GM21717 (cell line): Measurements from ENCODE around the gene DDRGK1.
A peak's percentile ranks its signal among the peaks of the same experiment; 100 is the strongest.
"Not testable (repeated sequence)": the region's sequence is repeated elsewhere in the genome, so short reads cannot be mapped to it uniquely, and the experiment has no call there.

Experiments used
- ATAC-seq: cut with Tn5 transposase; IDR thresholded peaks from one replicate; pipeline ENCODE4 v1.9.1; 2021; ENCODE audit warnings: mild to moderate bottlenecking, moderate library complexity; ENCODE audit not compliant: unreplicated experiment

Gene DDRGK1

DNA sequence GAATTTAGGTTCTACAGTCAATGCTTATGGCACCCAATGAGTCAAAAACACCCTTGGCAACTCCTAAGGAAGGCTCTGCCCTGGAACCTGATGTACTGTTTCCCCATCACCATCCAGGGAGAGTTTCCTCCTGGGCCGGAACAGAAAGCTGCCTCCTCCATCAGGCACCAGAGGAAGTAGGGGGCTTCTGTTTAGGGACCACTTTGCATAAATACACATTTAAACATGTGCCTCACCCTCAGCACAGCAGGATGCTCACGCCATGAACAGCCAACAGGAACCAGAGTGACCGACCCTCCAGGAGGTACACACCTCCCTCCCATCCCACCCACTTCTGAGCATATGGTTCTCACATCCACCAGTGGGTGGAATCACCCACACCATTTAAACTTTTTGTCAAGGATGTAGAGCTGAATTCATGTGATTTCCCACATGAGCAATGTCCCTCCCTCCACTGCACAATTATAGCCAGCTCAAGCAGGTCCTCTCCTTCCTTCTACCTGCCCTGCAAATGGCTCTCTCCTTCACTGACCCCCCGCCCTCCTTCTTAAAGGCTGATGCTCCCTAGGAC lies 14.8 kb downstream of the DDRGK1 start:
- ATAC-seq: no peak

DNA sequence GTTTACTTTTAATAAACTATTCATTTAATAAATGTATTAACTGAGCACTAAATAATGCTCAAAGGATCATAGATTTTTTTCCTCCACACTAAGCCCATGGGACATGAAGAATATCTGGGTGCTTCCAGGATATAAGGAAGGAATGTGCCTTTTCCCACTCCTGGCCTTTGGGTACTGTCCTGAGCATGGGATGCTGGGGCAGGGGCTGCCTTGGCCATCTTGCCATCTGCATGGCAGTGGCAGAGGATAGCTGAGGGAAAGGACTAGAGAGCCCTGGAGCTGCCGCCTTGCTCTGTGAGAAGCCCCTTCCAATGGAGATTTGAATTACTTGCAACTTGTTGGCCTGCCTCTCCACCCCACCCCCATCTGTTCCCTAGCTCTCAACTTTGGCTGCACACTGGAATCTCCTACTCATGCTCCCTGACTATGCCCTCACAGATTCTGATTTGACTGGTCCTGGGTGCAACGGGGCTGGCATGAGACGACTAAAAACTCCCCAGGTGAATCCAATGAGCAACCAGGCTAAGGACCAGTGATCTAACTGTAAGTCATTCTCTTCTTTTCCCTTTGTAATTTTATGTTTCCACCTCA lies 15.6 kb downstream of the DDRGK1 start:
- no peak for ATAC-seq

DNA sequence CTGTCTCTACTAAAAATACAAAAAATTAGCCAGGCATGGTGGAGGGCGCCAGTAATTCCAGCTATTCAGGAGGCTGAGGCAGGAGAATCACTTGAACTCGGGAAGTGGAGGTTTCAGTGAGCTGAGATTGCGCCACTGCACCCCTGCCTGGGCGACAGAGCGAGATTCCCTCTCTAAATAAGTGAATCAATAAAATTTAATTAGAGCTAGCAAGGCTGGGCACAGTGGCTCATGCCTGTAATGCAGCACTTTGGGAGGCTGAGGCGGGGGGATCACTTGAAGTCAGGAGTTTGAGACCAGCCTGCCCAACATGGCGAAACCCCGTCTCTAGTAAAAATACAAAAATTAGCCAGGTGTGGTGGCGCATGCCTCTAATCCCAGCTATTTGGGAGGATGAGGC lies 16.6 kb downstream of the DDRGK1 start:
- ATAC-seq: not testable (repeated sequence)

DNA sequence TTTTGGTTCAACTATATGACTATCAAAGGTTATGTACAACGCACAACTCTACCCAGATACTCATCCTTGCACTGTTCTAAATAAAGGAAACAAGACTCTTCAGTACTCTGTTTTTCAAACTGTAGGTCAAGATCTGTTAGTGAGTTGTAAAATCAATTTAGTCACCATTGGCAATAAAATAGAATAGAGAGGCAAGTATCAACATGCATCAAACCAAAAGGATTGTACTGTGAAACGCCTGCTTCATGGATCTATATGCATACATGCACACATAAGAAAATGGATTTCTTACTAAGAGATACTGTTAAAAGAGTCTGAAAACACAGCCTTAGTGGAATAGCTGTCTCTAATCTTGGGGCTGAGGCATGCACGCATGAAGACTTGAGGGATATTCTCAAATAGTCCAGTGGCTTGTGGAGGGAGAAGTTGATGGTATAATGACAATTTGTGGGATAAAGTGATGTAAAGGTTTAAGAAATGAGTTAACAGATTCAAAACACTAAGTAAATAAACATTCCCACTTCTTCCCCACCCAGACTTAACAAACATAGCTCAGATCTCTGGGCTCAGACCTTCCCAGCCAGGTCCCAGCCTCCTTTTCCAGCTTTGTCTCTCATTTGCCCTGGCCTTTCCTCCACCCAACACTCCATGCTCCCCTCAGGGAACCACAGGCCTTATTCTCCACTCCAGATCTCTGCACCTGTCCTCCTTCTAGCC lies 20.4 kb downstream of the DDRGK1 start:
- no peak for ATAC-seq

DNA sequence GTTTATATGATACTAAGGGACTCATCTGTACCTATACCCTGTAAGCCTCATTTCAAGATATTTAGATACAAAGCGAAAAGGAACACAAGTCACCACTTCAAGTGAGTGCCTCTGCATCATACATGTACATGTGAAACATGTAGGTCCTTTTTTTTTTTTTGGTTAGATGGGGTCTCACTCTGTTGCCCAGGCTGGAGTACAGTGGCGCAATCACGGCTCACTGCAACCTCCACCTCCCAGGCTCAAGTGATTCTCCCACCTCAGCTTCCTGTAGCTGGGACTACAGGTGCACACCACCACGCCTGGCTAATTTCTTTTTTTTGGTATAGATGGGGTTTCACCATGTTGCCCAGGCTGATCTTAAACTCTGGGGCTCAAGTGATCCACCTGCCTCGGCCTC lies 22.1 kb downstream of the DDRGK1 start:
- not testable (repeated sequence) for ATAC-seq

DNA sequence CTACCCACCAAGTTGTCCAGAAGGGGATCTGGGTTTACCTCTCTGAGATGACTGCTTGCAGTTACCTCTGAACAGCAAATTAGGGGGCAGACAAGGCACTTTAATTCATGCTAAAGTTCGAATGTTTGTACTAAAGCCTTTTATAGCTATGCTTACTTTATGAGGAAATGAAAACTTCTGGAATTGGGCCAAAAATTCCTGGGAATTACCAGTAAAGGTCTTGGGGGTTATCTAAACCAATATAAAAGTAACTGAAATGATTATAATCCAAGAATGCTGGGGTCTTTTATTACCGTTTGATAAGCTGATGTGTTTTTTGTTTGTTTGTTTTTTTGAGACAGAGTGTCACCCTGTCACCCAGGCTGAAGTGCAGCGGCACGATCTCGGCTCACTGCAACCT lies 23.2 kb downstream of the DDRGK1 start:
- no peak for ATAC-seq

DNA sequence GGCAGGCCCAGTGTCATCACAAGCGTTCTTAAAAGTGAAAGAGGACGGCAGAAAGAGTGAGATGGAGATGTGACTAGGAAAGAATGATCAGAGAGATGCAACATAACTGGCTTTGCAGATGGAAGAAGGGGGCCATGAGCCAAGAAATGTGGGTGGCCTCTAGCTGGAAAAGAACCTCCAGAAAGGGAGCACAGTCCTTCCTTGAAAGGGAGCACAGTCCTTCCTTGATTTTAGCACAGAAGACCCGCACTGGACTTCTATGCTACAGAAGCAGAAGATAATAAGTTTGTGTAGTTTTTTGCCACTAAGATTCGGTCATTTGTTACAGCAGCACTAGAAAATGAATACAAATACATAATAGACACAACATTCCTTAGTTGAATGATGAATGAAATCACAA lies 24.2 kb downstream of the DDRGK1 start:
- ATAC-seq: no peak

DNA sequence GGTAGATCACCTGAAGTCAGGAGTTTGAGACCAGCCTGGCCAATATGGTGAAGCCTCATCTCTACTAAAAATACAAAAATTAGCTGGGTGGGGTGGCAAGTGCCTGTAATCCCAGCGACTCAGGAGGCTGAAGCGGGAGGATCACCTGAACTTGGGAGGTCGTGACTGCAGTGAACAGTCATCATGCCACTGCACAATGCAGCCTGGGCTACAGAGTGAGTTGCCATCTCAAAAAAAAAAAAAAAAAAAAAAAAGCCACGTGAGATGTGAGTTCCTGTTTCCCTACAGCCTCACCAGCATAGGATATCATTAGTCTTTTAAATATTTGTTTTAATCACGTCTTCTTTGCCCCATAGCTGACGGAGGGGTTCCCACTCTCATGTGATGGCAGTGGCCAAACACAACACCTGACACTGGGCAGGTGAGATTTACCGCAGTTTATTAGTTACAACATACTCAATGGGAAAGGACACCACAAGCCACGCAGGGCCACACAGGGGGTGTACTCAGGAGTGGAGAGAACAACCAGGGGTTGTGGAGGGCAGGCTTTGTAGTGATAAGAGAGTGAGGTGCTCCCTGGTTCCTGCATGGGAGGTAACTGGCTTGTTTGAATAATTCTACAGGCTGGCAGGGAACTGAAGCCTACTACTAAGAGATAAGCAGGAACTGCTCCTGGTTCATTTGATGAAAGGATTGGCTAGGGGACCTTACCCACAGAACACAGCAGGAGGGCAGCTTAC lies 26.6 kb downstream of the DDRGK1 start:
- no peak for ATAC-seq

DNA sequence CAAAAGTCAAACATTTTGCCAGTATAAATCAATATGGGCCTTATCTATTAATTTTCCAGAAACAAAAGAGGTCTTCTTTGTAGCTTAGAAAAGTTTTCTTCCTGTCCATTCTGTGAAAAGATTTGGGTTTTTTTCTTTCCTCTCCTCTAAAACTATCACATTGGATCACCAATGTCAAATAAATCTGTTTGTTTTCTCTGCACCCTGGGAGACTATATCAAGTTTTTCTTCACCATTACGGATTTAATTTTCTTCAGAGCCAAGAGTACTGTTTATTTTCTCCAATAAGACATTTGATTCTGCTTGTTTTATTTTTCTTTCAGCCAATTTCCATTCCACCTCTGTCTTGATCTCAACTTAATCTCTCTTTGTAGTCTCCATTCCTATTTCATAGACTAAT lies 29.2 kb downstream of the DDRGK1 start:
- no peak for ATAC-seq

DNA sequence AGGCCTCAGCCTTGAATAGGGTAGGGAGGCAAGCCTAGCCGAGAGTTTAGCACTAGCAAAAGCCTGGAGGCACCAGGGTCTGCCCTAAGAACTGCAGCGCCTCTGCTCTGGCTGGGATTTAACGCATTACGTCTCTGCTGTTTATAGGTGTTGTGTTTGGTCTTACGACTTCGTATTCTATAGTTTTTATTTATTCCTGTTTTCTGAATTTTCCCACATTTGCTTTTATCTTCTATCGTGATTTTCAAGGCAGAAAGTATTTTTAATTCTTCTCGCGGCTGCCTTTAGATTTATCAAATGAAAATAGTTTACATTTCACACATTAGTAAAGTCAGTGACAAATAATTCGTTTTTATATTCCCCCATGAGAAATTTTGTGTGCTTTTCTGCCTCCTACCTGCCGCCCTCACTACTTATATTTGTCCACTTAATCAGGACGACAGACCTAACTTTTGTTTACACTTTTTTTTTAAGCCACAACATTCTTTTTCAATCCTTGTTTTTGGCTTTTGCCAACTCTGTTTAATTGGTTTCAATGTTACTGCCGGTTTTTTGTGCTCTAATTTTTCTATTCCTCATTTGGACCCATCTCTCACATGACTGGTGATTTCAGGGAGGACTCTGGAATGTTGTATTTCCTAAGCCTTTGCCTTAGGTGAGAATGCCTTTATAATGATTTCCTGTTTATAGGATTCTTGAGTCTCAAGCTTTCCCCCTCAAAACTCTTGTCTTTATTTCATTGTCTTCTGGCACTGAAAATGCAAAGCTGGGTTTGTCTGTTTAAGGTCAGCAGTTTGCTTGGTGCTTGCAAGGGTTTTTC lies 29.8 kb downstream of the DDRGK1 start:
- no peak for ATAC-seq

DNA sequence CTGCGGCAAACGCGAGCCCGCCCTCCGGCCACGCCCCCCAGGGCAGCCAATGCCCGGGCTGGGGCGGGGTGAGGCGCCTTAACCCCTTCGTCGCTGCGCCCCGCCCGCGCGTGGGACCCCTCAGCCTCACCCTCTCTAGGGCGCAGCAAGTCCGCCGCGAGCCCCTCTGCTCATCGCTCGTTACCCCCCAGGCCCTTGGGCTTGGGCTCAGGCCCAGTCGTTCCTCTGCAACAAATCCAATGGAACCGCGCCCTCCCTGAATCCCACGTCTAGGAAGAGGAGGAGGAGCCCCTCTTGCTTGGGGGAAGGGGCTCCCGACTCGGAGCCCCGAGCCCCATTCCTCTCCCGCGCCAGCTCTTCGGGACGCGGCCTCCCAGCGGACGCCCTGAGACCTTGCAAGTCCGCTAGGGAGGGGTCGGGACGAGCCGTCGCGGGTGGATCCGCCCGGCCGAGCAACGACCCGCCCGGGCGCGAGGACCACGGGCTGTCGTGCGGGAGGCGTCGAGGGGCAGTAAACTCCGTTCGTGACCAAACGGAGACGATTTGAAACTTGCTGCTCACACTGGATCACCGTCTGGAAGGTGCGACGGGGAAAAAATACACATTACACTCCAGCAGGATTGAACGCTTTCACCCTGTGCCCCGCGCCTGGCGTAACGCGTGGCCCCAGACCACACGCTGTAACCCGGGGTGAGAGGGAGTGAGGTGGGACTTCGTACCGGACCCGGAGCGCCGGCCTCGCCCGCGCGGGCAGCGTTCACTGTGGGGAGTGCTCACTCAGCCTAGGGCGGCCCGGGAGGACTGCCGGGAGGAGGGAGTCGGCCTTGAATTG lies 30.7 kb downstream of the DDRGK1 start:
- peak; percentile 79 for ATAC-seq

DNA sequence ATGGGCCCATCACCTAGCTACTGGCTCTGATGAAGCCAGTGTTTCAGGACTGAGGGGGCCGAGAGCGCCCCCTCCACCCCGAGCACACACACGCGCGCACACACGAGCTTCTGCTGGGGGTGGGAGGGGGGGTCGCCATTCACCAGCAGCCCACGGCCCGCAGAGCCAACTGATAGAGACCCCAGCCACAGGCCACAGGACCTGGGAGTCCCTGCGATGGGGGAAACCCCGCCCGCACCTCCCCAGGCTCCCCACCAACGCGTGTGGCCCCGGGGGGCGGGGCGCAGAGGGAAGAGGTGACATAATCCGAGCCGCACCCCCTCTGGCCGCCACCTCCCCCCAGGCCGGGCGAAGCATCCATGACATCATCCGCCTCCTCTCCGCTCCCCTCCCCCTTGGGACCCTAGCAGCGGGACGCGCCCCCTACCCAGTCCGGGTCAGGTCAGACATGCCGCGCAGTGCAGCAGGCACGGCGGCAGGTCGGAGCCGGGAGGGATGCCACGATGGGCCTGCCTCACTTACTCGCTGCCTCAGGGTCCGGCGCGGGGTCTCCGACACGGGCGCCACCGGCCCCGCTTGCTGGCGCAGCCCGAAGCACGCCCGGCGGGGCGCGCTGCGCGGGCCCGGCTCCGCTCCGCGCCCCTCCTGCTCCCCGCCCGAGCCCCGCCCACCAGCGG lies 31.4 kb downstream of the DDRGK1 start, which contains the start of gene LZTS3:
Gene LZTS3 (minus strand): TSS at position 617 of the 677 bp plus-strand sequence. CDS start 6,386 bp downstream, outside the sequence.
- ATAC-seq: peak; percentile 46

DNA sequence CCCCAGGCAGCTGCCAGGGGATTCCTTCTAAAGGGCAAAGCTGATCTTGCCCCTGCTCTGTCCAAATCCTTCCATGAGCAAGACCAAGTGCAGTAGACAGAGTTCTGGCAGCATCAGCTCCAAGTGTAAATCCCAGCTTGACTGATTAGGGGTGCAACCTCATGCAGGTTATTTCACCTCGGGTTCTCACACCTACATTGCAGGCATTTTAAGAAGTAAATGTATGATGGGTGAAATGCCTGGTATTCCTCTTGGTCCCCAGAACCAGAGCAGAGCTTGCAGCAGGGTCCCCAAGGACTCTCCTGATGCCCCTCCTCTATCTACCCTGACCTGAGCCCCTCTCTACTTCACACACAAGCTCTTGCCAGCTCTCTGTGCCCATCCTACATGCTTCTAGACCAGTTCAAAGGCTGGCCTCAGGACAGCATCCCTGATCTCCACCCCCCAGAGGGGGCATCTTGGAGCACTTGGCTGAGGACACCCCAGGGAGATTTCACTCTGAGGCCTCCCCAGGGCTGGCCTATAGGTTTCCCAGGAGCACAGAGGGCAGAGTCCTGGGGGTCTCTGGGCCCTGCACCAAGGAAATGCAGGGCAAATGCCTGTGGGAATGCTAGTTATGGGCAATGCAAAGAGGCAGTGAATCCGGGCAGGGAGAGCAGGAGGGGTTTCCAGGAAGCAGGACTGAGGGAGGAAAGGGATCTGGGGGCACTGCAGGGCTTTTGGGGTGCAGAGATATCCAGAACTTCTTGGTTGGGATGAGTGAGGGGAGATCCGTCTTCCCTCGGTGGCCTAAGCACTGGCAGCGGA lies 32.2 kb downstream of the DDRGK1 start:
- ATAC-seq: no peak

DNA sequence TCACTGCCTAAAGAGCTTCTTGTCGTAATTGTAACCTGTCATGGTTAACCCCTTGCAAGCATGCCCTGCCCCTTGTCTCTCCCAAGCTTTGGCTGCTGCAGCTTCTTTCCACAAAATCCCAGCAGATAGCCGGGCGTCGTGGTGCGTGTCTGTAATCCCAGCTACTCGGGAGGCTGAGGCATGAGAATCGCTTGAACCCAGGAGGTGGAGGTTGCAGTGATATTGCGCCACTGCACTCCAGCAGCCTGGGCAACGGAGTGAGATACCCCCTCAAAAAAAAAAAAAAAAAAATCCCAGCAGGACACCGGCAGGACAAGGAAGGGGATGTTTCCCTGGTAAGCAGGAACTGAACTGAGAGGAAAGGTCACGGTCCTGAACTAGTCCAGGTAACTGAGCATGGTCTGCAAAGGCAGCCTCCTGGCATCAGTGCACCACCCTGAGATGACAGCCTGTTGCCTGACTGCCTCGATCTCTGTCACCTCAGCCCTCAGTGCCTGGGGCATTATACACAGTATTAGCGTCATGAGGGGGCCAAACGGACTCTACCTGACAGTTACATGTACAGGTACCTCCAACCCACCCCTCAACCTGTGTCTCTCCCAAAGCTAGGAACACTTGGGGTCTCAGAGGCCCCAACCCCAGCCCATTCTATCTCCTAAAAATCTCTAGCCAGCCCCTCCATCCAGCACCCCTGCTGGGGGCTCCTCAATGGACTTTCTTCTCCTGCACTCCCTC lies 32.9 kb downstream of the DDRGK1 start:
- ATAC-seq: no peak

DNA sequence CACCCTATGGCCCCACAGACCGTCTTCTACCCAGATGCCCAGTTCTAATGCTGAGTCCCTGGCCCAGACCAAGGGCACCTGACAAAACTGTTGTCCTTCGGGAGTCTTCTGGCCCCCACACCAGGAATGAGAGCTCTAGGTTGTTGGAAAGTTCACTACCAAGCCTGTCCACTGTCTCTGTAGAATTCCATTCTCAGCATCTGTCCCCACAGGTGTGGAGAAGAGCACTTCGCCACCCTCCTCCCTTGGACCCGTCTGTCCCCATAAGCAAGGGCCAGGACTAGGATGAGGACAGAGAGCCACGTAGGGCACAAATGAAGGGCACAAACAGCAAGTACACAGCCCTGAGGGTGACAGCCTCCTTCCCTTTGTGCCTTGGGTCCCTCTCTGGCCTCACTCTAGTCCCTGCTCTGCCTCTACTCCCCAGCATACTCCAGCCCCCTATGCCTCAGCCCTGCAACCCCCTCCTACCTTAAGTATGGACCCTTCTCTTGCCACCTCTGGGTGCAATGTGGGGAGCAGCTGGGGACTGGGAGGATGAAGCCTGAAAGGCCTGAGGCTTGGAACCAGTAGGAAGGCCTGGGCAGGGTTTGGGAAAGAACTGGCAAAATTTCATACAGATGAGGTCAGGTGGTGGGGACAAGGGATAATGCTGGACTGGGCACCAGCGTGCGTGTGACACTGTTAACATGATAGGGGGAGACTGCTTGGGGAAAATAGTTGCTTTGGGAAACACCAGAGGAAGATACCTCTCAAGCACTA lies 35.5 kb downstream of the DDRGK1 start:
- ATAC-seq: no peak

DNA sequence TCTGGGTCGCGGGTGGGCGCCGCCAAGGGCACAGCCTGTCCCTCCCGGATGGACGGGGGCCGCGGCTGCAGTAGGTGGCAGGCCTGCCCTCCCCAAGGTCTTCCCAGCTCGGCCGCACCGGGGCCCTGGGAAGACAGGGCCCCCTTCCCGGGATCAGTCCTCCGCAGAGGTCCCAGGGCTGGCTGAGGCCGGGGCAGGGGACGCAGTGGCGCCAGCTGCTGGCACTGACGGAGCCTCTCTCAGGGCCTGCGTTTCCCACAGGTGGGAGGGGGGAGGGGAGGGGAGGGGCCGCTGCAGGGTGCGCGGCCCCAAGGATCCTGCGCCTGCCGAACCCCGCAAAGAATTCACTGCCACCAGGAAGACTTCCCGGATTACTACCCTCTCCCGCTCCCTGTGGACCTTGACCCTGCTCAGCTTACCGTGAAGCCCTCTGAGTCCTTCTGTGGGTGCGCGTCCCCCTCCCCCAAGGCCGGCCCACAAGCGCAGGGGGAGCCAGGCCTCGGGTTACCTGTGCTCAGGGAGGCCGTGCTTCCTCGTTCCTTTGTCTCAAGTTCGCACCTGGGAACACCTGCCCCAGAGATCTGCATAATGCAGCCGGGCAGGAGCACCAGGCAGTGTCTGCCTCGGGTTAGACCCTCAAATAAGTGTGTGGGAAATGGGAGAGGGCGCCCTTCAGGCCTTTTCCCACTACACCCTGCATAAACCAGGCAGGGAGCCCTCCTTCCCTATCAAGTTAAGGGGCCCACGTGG lies 36.2 kb downstream of the DDRGK1 start:
- no peak for ATAC-seq

DNA sequence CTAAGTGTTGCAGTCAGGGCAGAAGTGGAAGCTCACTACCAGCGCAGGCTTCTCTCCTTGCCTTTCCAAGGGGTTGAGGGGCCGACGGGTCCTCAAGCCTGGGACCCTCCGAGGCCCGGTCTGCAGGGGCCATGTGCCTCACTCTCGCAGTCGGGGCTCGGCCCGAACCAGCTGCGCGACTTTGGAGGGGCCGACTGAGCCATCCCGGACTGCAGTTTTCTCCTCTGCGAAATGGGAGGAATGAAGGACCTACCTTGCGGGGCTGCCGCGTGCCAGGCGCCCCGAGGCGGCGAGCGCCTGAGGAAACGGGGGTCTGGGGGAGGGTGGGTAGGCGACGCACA lies 36.8 kb downstream of the DDRGK1 start:
- ATAC-seq: no peak
